Activated gamma-delta T cell treated with anti-CD3 and anti-CD28 coated beads, Interleukin-2, amount 50 U/mL, for 16 hours (primary cell): ENCODE measurements around the gene PPARG.
"Not testable (repeated sequence)": the region's sequence is repeated elsewhere in the genome, so short reads cannot be mapped to it uniquely, and the experiment has no call there.

Experiments used
- DNase-seq: peaks from one replicate; pipeline ENCODE4 v3.0.0-alpha.2; 2020; ENCODE audit warnings: low read depth

The PPARG gene

DNA sequence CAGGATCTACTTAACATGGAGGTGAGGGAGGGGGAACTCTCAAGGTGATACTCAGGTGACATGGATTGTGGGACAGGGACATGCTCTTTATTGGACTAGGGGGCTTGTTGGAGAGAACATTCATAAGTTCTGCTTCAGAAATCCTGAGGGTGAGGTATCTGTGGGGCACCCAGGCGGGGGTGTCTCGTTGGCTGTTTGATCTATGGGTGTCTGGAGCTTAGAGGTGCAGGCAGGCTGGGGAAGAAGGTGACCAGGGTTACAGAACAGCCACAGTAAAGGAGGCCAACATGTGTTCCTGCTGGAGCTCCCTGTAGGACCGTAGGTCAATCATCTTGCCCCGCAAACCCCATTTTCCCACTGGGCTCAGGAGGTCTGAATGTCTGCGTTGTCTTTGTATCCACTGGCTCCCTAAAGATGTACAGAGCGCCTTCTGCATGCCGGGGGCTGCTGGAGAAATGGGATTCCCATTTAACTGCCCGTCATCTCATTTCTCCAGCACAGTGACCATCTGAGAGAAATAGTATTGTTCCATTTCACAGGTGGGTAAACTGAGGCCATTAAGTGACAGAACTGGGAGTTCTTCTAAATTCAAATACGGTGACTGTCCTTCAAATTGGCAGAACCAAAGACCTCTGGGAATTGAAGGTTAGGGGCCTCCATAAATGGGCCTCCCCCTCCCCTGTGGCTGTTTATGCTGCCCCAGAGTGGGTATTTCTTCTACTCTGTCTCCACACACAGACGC lies 155.1 kb downstream of the PPARG start:
- DNase-seq, result no peak

DNA sequence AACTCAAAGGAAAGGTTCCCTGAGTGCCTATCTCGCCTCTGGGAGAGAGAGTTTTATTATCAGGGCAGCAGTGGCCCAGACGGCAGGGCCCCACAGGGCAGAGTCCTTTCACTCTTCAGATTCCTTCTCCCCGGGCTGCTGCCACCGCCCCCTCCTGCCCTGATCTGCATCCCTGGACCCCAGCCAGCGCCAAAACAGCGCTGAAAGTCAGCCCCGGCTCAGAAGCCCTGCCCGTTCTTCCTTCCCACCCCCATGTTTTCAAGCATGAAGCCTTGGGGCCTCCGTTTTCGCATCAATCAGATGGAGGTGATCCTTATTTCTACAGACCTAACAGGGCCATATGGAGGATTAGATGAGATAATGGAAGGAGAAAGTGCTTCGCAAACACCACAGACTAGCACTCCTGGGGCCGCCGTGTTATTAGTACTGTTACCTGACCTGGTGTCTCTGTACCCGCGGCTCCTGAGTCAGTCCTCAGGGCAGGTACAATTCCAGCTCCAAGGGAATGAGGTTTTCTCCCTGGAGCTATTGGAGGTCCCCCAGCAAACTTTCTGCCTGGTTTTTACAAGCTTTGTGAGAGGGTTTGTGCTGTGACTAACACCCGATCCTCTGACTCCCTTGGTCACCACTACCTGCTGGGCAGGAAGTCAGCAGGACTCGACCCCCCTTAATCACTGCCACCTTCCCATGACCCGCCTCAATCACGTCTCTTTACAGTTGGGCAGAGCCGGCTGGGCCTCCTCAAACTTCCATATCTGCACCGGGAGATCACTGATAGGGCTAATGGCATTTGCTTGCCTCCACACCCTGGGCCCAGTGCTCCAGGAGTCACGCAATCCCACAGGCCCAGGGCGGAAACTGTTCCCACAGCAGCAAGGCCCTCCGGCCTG lies 156.0 kb downstream of the PPARG start:
- no peak for DNase-seq

DNA sequence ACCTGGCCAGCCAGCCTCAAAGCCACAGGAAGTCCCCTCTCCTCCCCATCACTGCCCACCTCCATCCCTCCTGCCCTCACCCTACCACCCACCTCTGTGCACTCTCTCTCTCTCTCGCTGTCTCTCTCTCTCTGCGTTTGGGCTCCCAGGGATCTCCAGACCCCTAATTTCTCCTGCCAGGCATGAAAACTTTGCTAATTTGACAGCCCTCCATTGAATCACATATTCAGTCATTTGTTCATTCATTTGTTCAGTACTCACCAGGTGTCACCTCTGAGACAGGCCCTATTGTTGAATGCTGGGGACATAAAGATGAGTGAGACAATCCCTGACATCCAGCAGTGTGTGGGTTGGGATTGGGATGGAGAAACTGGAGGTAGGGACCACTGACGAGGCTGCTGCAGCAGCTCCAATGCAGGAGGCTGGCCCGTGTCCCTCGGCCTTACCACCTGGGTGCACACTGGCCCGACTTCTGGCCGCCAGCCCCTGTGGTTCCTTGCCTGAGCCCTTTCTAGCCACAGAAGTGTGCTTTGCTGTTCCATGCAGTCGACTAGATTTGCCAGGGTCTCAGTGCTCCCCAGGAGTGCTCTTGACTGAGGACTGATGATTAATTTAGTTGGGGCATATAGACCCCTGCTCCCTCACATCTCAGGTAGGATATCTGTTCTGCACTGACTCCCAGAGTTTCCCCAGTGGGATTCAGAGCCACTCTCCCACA lies 156.8 kb downstream of the PPARG start:
- DNase-seq, result no peak

DNA sequence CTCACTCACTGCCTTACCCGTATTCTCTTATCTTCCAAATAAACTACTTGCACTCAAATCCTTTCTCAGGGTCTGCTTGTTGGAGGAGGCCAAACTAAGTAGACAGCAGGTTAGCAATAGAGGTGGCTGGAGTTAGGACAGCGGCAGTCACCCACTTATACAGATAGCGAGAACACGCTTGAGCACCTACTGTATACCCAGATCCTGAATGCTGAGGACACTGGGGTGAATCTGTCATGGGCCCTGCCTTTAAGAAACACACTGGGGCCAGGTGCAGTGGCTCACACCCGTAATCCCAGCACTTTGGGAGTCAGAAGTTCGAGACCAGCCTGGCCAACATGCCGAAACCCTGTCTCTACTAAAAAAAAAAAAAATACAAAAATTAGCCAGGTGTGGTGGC lies 157.4 kb downstream of the PPARG start:
- DNase-seq, result no peak

DNA sequence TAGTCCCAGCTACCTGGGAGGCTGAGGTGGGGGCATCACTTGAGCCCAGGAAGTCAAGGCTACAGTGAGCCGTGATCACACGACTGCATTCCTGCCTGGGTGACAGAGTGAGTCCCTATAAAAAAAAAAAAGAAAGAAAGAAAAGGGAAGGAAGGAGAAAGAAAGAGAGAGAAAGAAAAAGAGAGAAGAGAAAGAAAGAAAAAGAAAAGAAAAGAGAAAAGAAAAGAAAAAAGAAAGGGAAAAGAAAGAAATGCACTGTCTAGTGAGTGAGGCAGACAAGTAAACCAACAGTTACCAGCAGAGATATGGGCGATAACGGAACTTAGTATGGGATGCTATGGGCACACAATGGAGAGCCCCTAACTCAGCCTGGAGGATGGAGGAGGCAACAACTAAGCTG lies 158.2 kb downstream of the PPARG start:
- no peak for DNase-seq

DNA sequence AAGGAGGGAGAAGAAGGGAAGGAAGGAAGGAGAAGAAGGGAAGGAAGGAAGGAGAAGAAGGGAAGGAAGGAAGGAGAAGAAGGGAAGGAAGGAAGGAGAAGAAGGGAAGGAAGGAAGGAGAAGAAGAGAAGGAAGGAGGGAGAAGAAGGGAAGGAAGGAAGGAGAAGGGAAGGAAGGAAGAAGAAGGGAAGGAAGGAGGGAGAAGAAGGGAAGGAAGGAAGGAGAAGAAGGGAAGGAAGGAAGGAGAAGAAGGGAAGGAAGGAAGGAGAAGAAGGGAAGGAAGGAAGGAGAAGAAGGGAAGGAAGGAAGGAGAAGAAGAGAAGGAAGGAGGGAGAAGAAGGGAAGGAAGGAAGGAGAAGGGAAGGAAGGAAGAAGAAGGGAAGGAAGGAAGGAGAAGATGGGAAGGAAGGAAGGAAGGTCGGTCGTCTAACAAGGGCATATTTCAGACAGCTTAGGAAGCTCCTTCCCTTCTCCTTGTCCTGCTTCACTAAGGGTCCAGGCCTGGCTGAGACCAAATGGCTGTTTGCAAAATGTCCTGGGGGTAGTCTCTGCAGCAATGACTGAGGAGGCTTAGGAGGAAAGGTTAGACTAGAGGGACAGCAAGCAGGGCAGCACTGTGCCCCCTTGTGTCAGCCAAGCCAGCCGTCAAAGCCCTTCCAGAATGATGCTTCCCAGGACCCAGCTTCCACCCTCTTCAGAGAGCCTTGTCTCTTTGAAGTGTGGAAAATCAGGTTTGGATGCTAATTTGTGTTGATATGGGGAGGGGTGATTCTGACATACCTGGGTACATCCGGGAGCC lies 159.7 kb downstream of the PPARG start:
- DNase-seq, result not testable (repeated sequence)

DNA sequence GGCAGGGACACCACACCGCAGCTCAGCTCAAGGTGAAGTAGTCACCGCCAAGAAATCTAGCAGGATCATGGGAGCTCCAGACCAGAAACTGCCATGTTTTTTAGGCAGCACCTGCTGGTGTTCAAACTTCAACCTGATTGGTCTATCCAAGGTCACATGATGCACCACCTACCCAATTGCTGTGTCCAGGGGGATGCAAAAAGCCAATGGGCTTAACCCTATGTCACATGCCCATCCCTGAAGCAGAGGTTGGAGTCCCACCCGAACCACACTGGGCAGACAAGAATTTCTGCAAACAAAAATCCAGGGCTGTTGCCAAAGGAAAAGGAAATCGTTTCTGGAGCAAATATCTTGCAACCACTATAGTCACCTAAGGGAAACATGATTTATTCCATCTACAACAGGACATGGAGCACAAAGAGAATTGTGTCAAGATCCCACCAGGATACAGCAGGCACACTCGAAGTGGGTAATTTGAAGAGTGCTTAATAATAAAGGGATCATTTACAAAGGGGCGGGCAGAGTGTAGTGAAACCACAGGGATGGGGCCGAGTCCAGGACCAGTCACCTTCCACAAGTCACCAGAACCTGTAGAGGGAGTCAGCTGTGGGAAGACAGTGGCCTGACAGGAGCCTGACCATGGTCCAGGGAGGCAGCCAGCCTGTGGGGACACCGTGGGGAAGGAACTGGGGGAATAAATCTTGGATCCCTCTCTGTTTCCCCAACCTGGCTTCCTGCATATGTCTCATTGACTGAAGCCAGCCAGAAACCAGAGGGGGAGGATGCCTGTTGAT lies 161.2 kb downstream of the PPARG start:
- no peak for DNase-seq

DNA sequence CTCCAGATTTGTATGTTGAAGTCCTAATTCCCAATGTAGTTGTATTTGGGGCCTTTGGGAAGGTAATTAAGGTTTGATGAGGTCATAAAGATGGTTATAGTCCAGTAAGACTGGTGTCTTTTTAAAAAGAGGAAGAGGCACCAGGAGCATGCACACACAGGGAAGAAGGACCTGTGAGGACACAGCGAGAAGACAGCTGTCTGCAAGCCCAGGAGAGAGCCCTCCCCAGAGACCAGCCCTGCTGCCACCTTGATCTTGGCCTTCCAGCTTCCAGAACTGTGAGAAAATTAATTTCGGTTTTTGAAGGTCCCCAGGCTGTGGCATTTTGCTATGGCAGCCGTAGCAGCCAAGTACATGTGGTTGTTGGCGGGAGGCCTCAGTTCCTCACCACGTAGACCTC lies 162.6 kb downstream of the PPARG start:
- no peak for DNase-seq

DNA sequence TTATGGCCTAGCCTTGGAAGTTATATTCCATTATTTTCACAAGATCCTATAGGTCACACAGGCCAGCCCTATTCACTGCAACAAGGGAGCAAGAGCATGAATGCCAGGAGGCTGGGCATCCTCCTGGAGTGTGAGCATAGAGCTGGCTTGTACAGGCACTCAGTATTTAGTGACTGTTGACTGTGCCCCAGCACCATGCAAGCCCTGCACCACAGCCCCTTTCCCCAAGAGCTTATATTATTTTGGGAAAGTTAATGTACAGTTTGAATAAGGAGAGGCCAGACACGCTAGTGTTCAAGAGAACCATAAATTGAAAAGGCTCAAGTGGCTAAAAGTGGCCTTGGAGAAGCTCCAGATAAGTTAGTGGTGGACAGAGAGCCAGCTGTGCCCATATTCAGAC lies 163.1 kb downstream of the PPARG start:
- DNase-seq, result no peak

DNA sequence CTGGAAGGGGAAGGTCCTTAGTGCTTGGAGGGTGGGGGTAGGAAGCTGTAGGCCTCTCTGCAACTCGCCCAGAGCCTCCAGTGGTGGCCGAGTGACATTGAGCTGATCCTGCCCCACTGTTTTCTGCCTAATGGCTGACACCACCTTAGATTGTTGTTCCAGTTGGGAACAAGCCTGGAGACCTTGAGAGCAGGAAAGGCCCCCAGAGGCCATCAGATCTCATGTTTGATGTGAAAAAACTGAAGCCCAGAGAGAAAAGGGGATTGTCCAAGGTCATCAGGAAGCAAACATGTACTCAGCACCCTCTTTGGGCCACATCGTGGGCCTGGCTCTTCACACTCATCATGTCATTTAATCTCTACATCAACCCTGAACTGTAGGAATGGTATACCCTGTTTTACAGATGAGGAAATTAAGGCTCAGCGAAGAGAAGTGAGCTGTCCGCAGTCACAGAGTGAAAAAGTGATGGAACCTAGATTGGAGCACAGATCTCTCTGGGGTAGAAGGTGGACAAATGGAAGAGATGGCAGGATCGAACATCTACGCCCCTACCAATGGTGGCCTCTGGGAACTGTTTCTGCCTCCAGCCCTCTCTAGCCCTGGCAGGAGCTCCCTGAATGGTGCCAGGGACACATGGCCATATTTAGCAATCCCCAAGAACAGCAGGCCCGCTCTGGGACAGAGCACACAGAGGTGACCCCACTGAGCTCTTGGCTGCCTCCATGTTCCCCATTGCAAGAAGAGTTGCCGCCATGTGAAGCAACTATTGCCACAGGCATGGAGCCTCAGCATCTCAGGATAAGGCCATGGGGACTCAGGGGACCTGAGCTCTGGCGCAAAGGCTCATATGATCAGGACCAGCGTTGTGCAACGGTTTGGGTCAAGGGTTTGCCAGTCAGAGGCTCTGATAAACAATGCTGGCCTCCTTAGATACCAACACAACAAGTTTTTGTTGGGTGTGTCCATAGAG lies 163.8 kb downstream of the PPARG start:
- DNase-seq, result no peak

DNA sequence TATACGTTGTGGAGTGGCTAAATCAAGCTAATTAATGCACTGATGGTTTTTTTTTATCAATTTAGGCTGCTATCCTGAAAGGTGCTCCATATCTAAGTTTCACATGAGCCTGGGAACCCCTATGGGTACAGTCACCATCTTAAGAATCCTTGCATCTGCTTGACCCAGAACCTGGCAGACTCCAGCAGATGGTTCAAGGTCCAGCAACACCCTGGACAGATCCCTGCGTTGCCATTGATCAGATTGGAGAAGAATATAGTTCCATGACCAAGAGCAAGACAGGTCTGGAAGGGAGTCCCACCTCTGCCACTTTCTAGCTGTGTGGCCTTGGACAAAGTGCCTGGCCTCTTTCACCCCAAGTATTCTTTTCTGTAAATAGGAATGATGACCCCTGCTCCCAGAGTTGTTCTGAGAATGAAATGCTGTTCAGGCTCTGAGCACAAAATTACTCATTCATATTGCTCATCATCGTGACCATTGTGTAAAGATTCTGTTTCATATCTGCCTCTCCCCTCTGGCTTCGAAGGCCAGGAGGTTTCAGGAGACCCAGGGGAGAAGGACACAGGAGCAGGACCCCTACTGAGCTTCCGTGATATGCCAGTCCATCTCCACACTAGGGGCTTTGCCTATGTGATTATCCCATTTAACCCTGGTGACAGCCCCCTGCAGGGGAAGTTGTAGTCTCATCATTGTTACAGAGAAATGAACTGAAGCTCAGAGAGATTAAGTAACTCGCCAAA lies 165.4 kb downstream of the PPARG start:
- no peak for DNase-seq

DNA sequence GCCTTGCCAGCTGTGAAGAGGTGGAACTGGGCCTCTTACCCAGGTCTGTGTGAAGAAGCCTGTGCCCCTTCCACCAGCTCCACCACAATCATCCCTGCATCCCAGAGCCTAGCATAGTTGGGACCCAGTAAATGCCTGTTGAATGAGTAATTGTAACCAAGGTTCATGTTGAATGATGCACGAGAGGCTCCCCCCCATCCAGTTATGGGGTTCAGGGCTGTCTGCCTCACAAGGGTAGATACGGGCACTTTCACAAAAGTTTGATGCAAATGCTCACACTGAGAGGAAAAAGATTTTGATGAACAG lies 165.9 kb downstream of the PPARG start:
- no peak for DNase-seq

DNA sequence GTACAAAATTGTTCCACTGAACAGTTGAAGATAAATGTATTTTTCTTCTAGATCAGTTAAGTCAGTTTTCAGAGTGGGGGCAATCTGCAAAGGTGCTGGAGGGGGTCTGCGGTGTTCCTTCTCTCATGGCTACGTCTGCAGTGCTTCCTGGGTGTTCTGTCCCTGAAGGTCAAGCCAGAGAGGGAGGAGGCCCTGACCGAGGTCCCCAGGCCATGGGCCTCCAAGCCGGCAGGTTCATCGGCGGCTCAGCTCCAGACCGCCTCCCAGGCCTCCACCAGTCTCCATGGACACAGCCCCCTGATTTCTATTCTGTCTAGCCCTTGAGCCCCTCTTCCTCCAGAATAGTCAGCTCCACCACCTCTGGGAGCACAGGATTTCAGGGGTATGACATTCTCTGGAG lies 166.9 kb downstream of the PPARG start:
- no peak for DNase-seq

DNA sequence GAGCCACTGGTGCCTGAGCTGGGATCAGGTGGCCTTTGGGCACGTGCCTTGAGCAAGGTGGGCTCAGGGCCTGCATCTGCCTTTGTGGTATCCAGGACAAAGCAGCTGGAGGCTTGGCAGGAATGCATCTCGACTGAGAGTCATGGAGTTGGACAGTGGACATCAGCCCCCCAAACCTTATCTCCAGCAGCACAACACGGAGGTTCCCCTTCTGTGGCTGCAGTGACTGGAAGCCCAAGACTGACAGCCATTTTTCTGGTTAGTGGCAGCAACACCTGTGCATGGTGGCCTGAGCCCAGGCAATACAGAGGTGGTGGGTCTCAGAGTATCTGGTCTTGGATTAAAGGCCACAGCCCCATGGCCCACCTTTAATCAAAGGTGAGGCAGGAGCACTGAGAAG lies 167.6 kb downstream of the PPARG start:
- DNase-seq, result no peak

DNA sequence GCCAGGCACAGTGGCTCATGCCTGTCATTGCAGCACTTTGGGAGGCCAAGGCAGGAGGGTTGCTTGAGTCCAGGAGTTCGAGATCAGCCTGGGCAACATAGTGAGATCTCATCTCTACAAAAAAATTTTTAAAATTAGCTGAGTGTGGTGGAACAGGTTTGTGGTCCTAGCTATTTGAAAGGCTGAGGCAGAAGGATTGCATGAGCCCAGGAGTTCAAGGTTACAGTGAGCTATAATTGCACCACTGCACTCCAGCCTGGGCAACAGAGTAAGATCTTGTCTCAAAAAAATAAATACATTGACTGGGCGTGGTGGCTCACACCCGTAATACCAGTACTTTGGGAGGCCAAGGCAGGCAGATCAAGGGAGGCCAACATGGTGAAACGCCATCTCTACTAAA lies 168.5 kb downstream of the PPARG start:
- not testable (repeated sequence) for DNase-seq

DNA sequence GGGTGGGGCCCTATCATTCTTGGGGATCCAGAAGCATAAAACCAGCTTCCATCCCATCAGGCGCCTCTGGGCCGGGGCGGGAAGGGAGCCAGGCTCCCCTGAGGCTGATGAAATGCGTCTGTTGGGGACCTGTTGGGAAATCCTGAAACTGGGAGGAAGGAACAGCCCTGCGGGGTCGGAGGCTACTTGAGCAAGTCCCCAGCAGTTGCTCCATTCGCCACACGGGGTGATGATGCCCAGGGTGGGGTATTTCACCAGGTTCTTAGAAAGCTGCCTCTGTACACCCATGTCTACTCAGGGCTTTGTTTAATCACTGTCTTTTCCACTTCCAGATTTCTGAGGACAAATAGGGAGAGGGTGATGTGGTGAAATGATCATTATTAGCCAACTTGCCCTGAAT lies 170.0 kb downstream of the PPARG start:
- no peak for DNase-seq

DNA sequence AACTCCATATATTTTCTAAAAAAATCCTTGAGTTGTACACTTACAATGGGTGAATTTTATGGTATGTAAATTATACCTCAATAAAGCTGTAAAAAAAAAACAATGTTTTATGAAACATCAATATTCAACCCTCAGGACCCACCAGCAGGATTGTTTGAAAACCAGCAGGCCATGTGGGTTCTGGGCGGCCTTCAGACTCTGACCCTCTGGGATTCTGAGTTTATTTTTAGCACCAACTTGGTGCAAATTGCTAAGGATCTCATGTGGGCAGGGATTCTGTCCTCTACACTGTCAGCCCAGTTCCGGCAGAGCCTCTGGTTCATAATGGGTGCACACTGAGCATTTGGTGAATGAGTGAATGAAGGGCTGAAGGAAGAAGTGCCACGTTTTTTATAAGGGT lies 171.3 kb downstream of the PPARG start:
- DNase-seq, result no peak

DNA sequence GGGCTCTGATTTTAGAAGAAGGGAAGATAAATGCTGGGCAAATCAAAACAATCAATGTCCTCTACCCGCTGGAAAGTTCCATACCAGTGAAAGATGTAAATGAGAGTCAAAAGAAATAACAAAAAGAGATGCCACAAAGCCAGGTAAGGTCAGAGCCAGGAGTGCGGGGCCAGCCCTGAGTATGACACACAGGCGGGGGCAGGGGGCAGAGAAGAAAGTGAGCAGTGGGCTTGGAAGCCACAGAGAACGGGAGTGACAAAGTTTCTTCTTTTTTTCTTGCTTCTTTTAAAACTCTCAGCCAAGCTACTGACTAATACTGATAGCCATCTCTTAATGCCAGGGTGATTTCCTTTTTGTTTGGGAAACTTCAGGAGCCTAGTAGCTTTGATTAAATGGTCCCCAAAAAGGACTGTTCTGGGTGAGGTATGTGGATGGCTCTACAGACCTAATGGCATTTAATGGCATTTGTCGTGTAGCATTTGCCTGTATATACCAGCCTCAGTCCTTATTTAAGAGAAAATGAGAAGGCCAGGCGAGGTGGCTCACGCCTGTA lies 172.3 kb downstream of the PPARG start:
- DNase-seq, result no peak
